ENCODE results near the gene PCDHA1. TPM values are rescaled to one million over a fixed set of nuclear protein-coding genes. Genes with fewer than 3 reads are reported as not detected.

PCDHA1 gene
- total RNA-seq, 1 donor from 2014 or later, result 0.24 TPM

GRCh38 chr5:140753561-140753960 is 32.4 kb upstream of the PCDHA1 start:
- H3K9me3 Mint-ChIP-seq, result peaks cover 54% of the 10 kb centered on the region
- peaks cover 3% of the 10 kb centered on the region for H3K27me3 Mint-ChIP-seq (ENCODE audit: insufficient read depth, low read depth)

GRCh38 chr5:140764177-140764973 is 21.6 kb upstream of the PCDHA1 start:
- no peak overlapping the region for H3K4me3 Mint-ChIP-seq
- H3K9me3 ChIP-seq (ENCODE audit: low read depth), result peaks cover 40% of the 10 kb centered on the region

More at GRCh38 chr5:140753561-140753960, 32.4 kb upstream of the PCDHA1 start:
- Mint-ChIP-seq H3K4me3 (no peak overlapping the region), H3K4me1 (no peaks in the 10 kb centered on the region), H3K27ac (no peak overlapping the region), H3K36me3 (no peaks in the 10 kb centered on the region)
- H4K20me1 ChIP-seq (ENCODE audit: low read depth), result no peaks in the 10 kb centered on the region
- H3F3A ChIP-seq (ENCODE audit: low read depth), result no peaks in the 10 kb centered on the region
- H3K27me3 ChIP-seq, result no peaks in the 10 kb centered on the region
- H3K9me3 ChIP-seq (ENCODE audit: low read depth), result peaks cover 16% of the 10 kb centered on the region
- no peak overlapping the region for H3K4me2 ChIP-seq
- DNase-seq (ENCODE audit: low spot score), result no peak
- TF ChIP-seq CTCF (IDR thresholded peaks at IDR 0.05) (no peak), EZH2 (IDR thresholded peaks at IDR 0.05) (no peak), EZH2phosphoT487 (IDR thresholded peaks at IDR 0.05) (no peak)
- no peak overlapping the region for H3K4me3 ChIP-seq
- H3K4me1 ChIP-seq, result no peaks in the 10 kb centered on the region
- H3K79me2 ChIP-seq (ENCODE audit: low read depth), result no peaks in the 10 kb centered on the region
- H2AFZ ChIP-seq (replicated peaks), result no peak overlapping the region
- H3K27ac ChIP-seq, result no peak overlapping the region
- H3K9ac ChIP-seq, result no peak overlapping the region
- H3K36me3 ChIP-seq, result no peaks in the 10 kb centered on the region

GRCh38 chr5:140767444-140767843 is 18.5 kb upstream of the PCDHA1 start:
- peaks cover 2% of the 10 kb centered on the region for H3K27me3 Mint-ChIP-seq (ENCODE audit: insufficient read depth, low read depth)
- H3F3A ChIP-seq (ENCODE audit: low read depth), result no peaks in the 10 kb centered on the region
- no peaks in the 10 kb centered on the region for H3K4me1 Mint-ChIP-seq
- H3K36me3 Mint-ChIP-seq, result no peaks in the 10 kb centered on the region
- no peak overlapping the region for H3K4me2 ChIP-seq
- no peaks in the 10 kb centered on the region for H3K36me3 ChIP-seq
- no peak for DNase-seq (ENCODE audit: low spot score)
- no peaks in the 10 kb centered on the region for H3K4me1 ChIP-seq
- H3K9me3 Mint-ChIP-seq, result peaks cover 69% of the 10 kb centered on the region
- TF ChIP-seq CTCF (IDR thresholded peaks at IDR 0.05) (no peak), EZH2 (IDR thresholded peaks at IDR 0.05) (no peak), EZH2phosphoT487 (IDR thresholded peaks at IDR 0.05) (no peak)
- H3K4me3 Mint-ChIP-seq, result no peak overlapping the region
- H2AFZ ChIP-seq (replicated peaks), result no peak overlapping the region
- H3K79me2 ChIP-seq (ENCODE audit: low read depth), result no peaks in the 10 kb centered on the region
- H3K27ac ChIP-seq, result no peak overlapping the region
- no peak overlapping the region for H3K9ac ChIP-seq
- H3K9me3 ChIP-seq (ENCODE audit: low read depth), result peaks cover 47% of the 10 kb centered on the region
- no peak overlapping the region for H3K27ac Mint-ChIP-seq
- H3K4me3 ChIP-seq, result no peak overlapping the region
- no peaks in the 10 kb centered on the region for H4K20me1 ChIP-seq (ENCODE audit: low read depth)
- no peaks in the 10 kb centered on the region for H3K27me3 ChIP-seq

More at GRCh38 chr5:140764177-140764973, 21.6 kb upstream of the PCDHA1 start:
- TF ChIP-seq EZH2phosphoT487 (IDR thresholded peaks at IDR 0.05) (no peak), CTCF (IDR thresholded peaks at IDR 0.05) (no peak), EZH2 (IDR thresholded peaks at IDR 0.05) (no peak)
- H3K4me1 ChIP-seq, result no peaks in the 10 kb centered on the region
- Mint-ChIP-seq H3K36me3 (no peaks in the 10 kb centered on the region), H3K27ac (no peak overlapping the region), H3K9me3 (peaks cover 69% of the 10 kb centered on the region), H3K4me1 (no peaks in the 10 kb centered on the region), H3K27me3 (ENCODE audit: insufficient read depth, low read depth) (no peaks in the 10 kb centered on the region)
- no peak overlapping the region for H2AFZ ChIP-seq (replicated peaks)
- H3K4me3 ChIP-seq, result no peak overlapping the region
- H3K36me3 ChIP-seq, result no peaks in the 10 kb centered on the region
- no peak for DNase-seq (ENCODE audit: low spot score)
- no peaks in the 10 kb centered on the region for H3F3A ChIP-seq (ENCODE audit: low read depth)
- H3K4me2 ChIP-seq, result no peak overlapping the region
- no peaks in the 10 kb centered on the region for H3K27me3 ChIP-seq
- H3K79me2 ChIP-seq (ENCODE audit: low read depth), result no peaks in the 10 kb centered on the region
- H4K20me1 ChIP-seq (ENCODE audit: low read depth), result no peaks in the 10 kb centered on the region
- no peak overlapping the region for H3K27ac ChIP-seq
- H3K9ac ChIP-seq, result no peak overlapping the region
